GM18858 (cell line): ENCODE measurements around the gene CADPS.

Source experiments
- ATAC-seq: cut with Tn5 transposase; IDR thresholded peaks from one replicate; pipeline ENCODE4 v1.9.1; 2021; ENCODE audit not compliant: unreplicated experiment

The CADPS gene

DNA sequence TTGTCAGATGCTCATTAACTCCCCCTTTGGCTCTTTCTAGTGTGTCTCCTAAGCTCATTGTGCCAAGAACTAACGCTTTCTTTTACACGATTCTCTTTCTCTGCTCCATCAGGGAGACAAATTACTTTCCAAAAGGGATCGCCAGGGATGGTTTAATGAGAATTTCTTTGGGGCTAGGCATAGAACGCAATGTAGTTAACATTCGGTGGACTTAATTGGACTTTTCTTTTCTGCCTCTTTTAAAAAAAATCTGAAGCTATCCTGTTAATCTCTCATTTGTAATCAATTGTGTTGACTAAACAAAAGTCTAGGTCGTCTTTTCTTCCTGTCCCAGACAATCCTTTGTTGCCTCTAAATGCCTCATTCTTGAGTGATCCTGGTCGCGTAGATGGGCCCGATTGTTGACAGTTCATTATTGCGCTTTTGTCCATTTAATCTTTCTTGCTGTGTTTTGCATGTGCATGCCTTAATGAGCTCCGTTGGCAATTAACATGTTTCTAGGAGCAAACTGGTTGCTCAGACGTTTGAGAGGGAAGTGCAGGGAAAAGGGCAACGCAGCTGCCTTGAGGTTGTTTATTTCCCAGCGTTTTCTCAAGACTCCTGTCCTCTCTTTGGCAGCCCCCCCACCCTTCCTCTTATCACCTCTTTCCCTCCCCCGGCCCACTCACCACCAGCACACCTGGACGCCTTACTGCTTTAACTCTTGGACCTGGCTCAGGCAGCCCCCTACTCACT is 509.7 kb downstream of the CADPS start:
- no peak for ATAC-seq

DNA sequence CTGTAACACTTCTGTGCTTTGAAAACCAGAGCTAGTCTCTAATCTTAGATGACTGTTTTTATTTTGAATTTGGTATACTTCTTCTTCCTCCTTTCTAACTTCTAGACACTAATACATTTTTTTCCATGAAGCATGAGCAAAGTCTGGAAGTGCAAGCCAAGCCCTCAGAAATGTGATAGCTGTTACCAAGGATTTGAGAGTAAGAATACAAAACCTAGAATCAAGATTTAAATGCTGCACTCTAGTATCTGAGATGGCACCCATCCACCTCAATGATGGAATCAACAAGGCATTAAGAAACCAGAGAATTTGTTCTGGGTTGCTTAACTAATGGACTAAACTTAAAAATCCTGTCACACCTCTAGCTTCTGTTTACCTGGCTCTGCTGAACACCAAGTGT is 511.0 kb downstream of the CADPS start:
- no peak for ATAC-seq

DNA sequence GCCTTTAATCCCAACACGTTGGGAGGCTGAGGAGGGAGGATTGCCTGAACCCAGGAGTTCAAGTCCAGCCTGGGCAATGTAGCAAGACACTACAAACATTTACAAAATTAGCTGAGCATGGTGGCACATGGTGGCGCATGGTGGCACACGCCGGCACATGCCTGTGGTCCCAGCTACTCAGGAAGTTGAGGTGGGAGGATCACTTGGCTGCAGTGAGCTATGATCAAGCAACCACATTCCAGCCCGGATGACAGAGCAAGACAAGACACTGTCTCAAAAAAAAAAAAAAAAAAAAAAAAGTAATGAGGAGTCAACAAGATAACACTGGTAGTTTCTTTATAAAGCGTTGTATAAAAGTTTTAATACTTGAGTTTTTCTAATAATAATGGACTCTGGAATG is 511.9 kb downstream of the CADPS start:
- ATAC-seq = no peak

DNA sequence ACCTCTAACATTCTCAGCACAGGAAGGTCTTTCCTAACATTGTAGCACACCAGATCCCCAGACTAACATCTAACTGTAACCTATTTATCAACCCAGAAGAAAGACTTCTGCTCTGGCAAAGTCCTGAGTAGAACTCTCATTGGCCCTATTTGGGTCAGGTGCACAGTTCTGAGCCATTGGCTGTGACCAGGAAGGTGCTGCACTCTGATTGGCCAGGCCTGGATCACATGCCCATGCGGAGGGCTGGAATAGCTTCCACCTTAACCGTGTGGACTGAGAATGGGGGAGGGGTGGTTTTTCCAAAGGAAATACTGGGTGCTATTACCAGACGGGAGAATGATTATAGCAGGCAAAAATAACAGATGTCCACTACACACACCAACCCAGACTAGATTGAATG is 513.4 kb downstream of the CADPS start:
- no peak for ATAC-seq

DNA sequence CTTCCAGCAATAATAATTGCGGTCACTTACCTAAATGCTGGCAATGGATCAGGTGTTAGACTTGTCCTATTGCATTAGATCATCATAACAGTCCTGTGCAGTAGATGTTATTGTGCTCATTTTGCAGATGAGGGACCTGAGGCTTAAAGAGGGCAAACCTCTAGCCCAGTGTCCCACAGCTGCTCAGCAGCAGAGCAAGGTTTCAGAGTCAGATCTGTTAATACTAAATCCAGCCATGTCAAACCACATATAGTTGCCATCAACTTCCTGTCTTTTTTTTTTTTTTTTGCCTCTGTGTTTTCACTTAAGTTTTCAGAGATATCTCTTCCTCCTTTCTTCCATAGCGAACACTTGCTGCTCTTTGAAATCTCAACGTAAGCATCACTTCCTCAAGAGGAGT is 514.0 kb downstream of the CADPS start:
- ATAC-seq = peak; percentile 74

DNA sequence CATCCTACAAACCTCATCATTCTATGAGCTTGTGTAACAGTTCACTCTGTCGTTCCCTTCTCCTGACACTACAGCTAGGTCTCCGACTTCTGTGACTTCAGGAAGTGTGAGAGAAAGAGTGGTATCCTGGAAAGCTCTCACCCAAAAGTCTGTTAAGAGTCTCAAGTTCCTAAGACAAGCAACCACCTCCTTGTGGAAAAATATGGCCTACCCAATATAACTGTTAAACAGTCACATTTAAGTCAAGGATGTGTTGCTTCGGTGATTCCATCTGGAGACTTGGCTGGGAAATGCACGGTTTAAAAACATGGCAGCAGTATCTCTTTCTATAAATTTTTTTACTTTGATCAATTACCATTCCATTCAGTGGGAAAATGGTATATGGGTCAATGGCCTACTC is 515.7 kb downstream of the CADPS start:
- ATAC-seq = no peak

DNA sequence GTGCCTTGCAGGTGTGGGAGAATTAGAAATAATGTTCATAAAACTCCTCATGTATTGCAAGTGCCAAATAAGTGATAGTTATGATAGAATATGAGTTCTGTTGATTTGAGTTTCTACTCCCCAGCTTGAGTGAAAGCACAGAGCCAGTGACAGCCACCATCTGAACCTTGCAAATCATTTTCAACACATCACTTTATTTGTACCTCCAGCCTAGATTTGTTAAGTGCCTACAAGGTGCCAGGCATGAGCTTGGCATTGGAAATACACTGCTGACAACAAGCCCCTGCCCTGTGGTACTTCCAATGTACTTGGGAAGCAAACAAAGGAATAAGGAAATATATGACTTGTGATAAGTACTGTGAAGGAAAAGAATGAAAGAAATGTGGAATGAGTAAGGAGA is 518.9 kb downstream of the CADPS start:
- no peak for ATAC-seq

DNA sequence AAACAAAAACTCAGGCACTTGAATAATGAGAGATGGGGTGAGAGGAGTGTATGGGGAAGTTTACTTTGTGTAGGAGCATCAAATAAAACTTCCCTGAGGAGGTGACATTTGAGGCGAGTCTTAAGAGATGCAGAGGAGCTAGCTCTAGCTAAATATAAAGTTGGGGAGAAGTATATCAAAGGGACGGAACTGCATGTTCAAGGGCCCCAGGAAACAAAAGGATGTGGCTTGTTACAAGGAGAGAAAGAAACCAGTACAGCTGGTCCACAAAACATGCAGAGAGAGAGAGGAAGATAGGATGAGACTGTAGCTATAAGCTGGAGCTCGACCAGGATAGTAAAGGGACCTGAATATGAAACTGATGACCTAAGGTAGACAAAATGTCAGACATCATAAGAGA is 519.5 kb downstream of the CADPS start:
- ATAC-seq = no peak
